A549 treated with DMSO at 1 μM for 4 hours (cell line): Measurements from ENCODE around the gene HMG20A. TPM values are rescaled to one million over a fixed set of nuclear protein-coding genes. Genes with fewer than 3 reads are reported as not detected.

Experiments used
- total RNA-seq: library from RNA; stranded (reverse); fragments of 200-300 nt; extraction: Qiagen RNA extraction; gene quantifications from 5 replicates; pipeline ENCODE4 v1.2.3, GENCODE V29; 2022; ENCODE audit warnings: low read depth

The HMG20A gene
- total RNA-seq = 26.7 to 33.3 TPM (median 31.2 TPM) in 5 replicates

GRCh38 chr15:77420610-77421369 is at the start of gene HMG20A:
Gene HMG20A, plus strand, starts transcription at chr15:77420888. Its CDS starts 37,520 bp downstream, at chr15:77458408.

GRCh38 chr15:77419836-77420609 is 665 bp upstream of the HMG20A start, which contains the start of gene PEAK1:
Gene PEAK1, minus strand, starts transcription at chr15:77420104. Its CDS starts 238,178 bp downstream, at chr15:77181926.

Other genes with a start within 250 kb of the HMG20A start
- 7.3 to 12.6 TPM (median 12.2 TPM) in 5 replicates for gene PEAK1, start 784 bp upstream of the HMG20A start, total RNA-seq
- 7.1 to 12.6 TPM (median 8.4 TPM) in 5 replicates for gene LINGO1, start 212.0 kb downstream of the HMG20A start, total RNA-seq